ENCODE results near the gene FERMT3. TPM values are rescaled to one million over a fixed set of nuclear protein-coding genes. Genes with fewer than 3 reads are reported as not detected.

Gene FERMT3
- total RNA-seq, 8 experiments from 2014 or later = 0.63 to 3.2 (median 2.2) TPM

GRCh38 chr11:64268025-64268892, 61.7 kb downstream of the FERMT3 start:
- ATAC-seq (replicated peaks in 6 of 8) = peak in 3 of 8 experiments; percentile 1 to 3 (median 3)
- H3K4me1 ChIP-seq (replicated peaks in 1 of 2) = peaks cover 32 to 36% of the 10 kb centered on the region in 2 donors
- H3K27ac ChIP-seq = peak overlapping the region; percentile 75 to 86
- in situ Hi-C loops (cut with MboI; ENCODE audit: low pct_unique_long_range_greater_than_20kb in 2 of 9, low sequenced_read_pairs in 9 of 9, unreplicated experiment in 9 of 9) = no loop called here
- peak overlapping the region; percentile 39 to 65 (median 55) for H3K4me3 ChIP-seq
- WGBS, 10 experiments = 0 to 85% (median 61%) methylated on average over 1 to 8 of the region's 23 CpGs; no CpG with 5 or more reads in 5 of the 10 experiments

DNA sequence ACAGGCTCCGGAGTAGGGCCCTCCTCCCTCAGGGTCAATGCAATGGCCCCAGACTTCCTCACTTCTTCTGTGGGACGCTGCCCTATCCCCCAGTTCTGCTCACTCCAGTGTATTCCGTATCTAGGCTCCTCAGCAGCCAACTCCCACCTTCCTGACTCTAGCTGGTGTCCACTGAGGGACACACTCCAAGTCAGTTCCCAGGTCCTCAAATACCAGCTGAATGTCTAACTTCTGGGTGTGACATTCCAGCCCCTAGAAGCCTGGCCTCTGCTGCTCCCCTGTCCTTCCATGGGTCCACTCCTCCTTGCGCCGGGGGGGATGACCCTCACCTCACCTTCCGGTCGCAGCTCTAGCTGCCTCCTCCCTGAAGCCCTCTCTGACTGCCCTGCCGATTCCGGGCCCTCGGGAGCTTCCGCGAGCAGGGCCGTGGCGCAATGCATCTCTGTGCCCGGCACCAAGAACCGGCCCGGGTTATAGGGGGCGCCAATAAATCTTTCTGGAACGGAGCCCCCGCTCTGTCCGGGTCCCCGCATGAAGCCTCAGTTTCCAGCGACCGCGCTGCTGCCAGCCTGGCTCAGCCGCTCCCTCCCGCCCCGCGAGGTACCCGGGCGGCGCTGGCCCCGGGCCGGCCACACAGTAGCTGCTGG, 62.5 kb downstream of the FERMT3 start:
- Histone ChIP-seq H3K4me1 (replicated peaks in 1 of 2) (peaks cover 24 to 28% of the 10 kb centered on the region in 2 donors), H3K27ac (peak overlapping the region; percentile 75 to 86), H3K4me3 (peak overlapping the region; percentile 39 to 65 (median 55))
- WGBS, 10 experiments = 0 to 20% (median 0%) methylated on average over 1 to 13 of the region's 34 CpGs; no CpG with 5 or more reads in 6 of the 10 experiments
- in situ Hi-C loops (cut with MboI; ENCODE audit: low pct_unique_long_range_greater_than_20kb in 2 of 9, low sequenced_read_pairs in 9 of 9, unreplicated experiment in 9 of 9) = no loop called here
- peak in 7 of 8 experiments; percentile 0 to 15 (median 4) for ATAC-seq (replicated peaks in 6 of 8)

DNA sequence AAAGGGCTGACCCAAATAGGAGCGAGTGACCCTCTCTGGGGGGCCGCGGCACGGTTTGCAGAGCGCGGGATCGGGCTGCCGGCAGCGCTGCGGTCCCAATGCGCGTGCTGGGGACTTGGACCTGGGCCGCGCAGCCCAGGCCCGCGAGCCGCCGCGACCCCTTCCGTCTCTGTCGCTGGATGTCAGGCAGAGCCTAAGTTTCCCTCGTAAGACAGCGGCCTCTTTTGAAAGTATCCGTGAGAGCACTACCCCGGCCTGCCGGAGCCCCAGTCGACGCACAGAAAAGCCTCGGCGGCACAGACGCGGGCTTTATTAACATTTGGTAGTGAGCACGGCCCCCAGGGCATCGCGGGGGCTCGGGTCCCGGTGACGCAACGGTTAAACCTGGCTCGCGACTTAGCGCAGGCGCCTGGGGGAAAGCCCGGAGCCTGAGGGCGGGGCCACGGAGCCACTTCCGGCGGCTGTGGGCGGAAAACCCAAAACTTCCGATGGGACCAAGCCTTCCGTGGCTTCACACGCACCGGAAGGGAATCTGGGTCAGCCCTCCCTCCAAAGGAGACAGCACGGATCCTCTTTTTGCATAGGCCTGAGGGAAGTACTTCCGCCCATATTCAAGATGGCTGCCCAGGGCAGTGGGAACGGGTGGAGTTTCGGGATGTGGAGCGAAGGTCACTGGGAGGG, 63.2 kb downstream of the FERMT3 start:
- Histone ChIP-seq H3K4me1 (replicated peaks in 1 of 2) (peaks cover 18 to 22% of the 10 kb centered on the region in 2 donors), H3K27ac (peak overlapping the region; percentile 86 to 94), H3K4me3 (peak overlapping the region; percentile 40 to 65 (median 55))
- in situ Hi-C loops (cut with MboI; ENCODE audit: low pct_unique_long_range_greater_than_20kb in 2 of 9, low sequenced_read_pairs in 9 of 9, unreplicated experiment in 9 of 9) = no loop called here
- WGBS, 10 experiments = 0 to 5% (median 3%) methylated on average over 3 to 14 of the region's 58 CpGs; no CpG with 5 or more reads in 5 of the 10 experiments
- ATAC-seq (replicated peaks in 6 of 8) = peak; percentile 72 to 85 (median 82)

Other genes with a start within 250 kb of the FERMT3 start
- gene COX8A, start 232.1 kb upstream of the FERMT3 start, total RNA-seq = 100 to 1,000 TPM; 475 to 790 (median 563) TPM
- 10 to 100 TPM; 39.8 to 80.0 (median 53.7) TPM for gene OTUB1, start 220.3 kb upstream of the FERMT3 start, total RNA-seq
- gene FLRT1, start 170.8 kb upstream of the FERMT3 start, total RNA-seq = 10 to 100 TPM in 1 of 8 experiments, 1 to 10 TPM in 6, under 1 TPM in 1; 0.31 to 10.1 (median 3.6) TPM
- 10 to 100 TPM; 10.2 to 47.7 (median 16.6) TPM for gene MACROD1, start 40.6 kb upstream of the FERMT3 start, total RNA-seq
- gene STIP1, start 20.6 kb upstream of the FERMT3 start, total RNA-seq = 100 to 1,000 TPM; 110 to 251 (median 163) TPM
- 10 to 100 TPM; 31.8 to 59.9 (median 35.5) TPM for gene TRPT1, start 19.5 kb downstream of the FERMT3 start, total RNA-seq
- 10 to 100 TPM; 17.3 to 65.4 (median 35.4) TPM for gene NUDT22, start 19.6 kb downstream of the FERMT3 start, total RNA-seq
- 10 to 100 TPM; 13.2 to 51.7 (median 26.9) TPM for gene DNAJC4, start 23.8 kb downstream of the FERMT3 start, total RNA-seq
- gene VEGFB, start 27.9 kb downstream of the FERMT3 start, total RNA-seq = 10 to 100 TPM; 21.2 to 72.8 (median 30.3) TPM
- 100 to 1,000 TPM in 3 of 8 experiments, 10 to 100 TPM in 5; 61.8 to 156 (median 85.0) TPM for gene FKBP2, start 34.4 kb downstream of the FERMT3 start, total RNA-seq
- 100 to 1,000 TPM in 5 of 8 experiments, 10 to 100 TPM in 3; 81.6 to 289 (median 142) TPM for gene PPP1R14B, start 40.2 kb downstream of the FERMT3 start, total RNA-seq
- 10 to 100 TPM in 4 of 8 experiments, 1 to 10 TPM in 4; 5.6 to 29.5 (median 9.8) TPM for gene PLCB3, start 44.8 kb downstream of the FERMT3 start, total RNA-seq
- gene BAD, start 77.9 kb downstream of the FERMT3 start, total RNA-seq = 100 to 1,000 TPM in 1 of 8 experiments, 10 to 100 TPM in 7; 38.6 to 119 (median 65.6) TPM
- 10 to 100 TPM; 18.9 to 37.6 (median 22.5) TPM for gene GPR137, start 79.1 kb downstream of the FERMT3 start, total RNA-seq
- under 1 TPM in 5 of 8 experiments, not detected in 3; 0.25 to 0.78 (median 0.61) TPM for gene KCNK4, start 84.6 kb downstream of the FERMT3 start, total RNA-seq
- 1 to 10 TPM in 3 of 8 experiments, under 1 TPM in 2, not detected in 3; 0.76 to 1.9 (median 1.2) TPM for gene CATSPERZ, start 93.6 kb downstream of the FERMT3 start, total RNA-seq
- 10 to 100 TPM in 7 of 8 experiments, 1 to 10 TPM in 1; 9.3 to 75.7 (median 19.1) TPM for gene ESRRA, start 98.8 kb downstream of the FERMT3 start, total RNA-seq
- 100 to 1,000 TPM; 169 to 349 (median 254) TPM for gene TRMT112, start 110.8 kb downstream of the FERMT3 start, total RNA-seq
- 100 to 1,000 TPM; 218 to 801 (median 352) TPM for gene PRDX5, start 111.4 kb downstream of the FERMT3 start, total RNA-seq
- gene CCDC88B, start 133.5 kb downstream of the FERMT3 start, total RNA-seq = 1 to 10 TPM in 7 of 8 experiments, under 1 TPM in 1; 0.90 to 8.6 (median 3.0) TPM
- 10 to 100 TPM in 4 of 8 experiments, 1 to 10 TPM in 4; 5.0 to 48.1 (median 12.3) TPM for gene RPS6KA4, start 152.4 kb downstream of the FERMT3 start, total RNA-seq

Data from motor neuron (in vitro differentiated cells).